HepG2 (cell line): Measurements from ENCODE around the gene BLOC1S4. TPM values are rescaled to one million over a fixed set of nuclear protein-coding genes. Genes with fewer than 3 reads are reported as not detected.

Experiments used
- FOXP1 ChIP-seq, 2 experiments: fragments of 450-650 bp in 1 of 2; IDR thresholded peaks; 2 replicates each; pipeline ENCODE4 v1.6.1; 2017 to 2018; ENCODE audit warnings: antibody characterized with exemption in 1 of 2
- GFI1 ChIP-seq: sonication (generic); formaldehyde crosslinking; IDR thresholded peaks from 2 replicates; pipeline ENCODE4 v1.5.0; 2020; ENCODE audit warnings: missing genetic modification reagents, mild to moderate bottlenecking, borderline replicate concordance
- MEF2D ChIP-seq: sonication (generic); formaldehyde crosslinking; IDR thresholded peaks from 2 replicates; pipeline ENCODE4 v1.5.1; 2020; ENCODE audit warnings: mild to moderate bottlenecking, missing genetic modification reagents
- MIXL1 ChIP-seq: IDR thresholded peaks from 2 replicates; pipeline ENCODE4 v1.6.1; 2016
- MLLT10 ChIP-seq: sonication (generic); formaldehyde crosslinking; IDR thresholded peaks from 2 replicates; pipeline ENCODE4 v1.4.0; 2020; ENCODE audit warnings: missing genetic modification reagents
- NCOR1 ChIP-seq: fragments of 200-600 bp; sonication (generic); IDR thresholded peaks from 2 replicates; pipeline ENCODE4 v1.7.0; 2017; ENCODE audit warnings: antibody characterized with exemption, low read length, borderline replicate concordance
- PHF8 ChIP-seq: sonication (generic); formaldehyde crosslinking; IDR thresholded peaks from 2 replicates; pipeline ENCODE4 v1.5.0; 2020; ENCODE audit warnings: missing genetic modification reagents
- PREB ChIP-seq: sonication (generic); formaldehyde crosslinking; IDR thresholded peaks from 2 replicates; pipeline ENCODE4 v1.4.0; 2020; ENCODE audit warnings: missing genetic modification reagents
- SPEN ChIP-seq: sonication (generic); formaldehyde crosslinking; IDR thresholded peaks from 2 replicates; pipeline ENCODE4 v1.5.1; 2020; ENCODE audit warnings: low read depth, mild to moderate bottlenecking, missing genetic modification reagents
- SUZ12 ChIP-seq: fragments of 150-350 bp; IDR thresholded peaks from 2 replicates; pipeline ENCODE4 v1.6.1; 2014; ENCODE audit warnings: low read depth, low read length
- TCF7L2 ChIP-seq: IDR thresholded peaks from 2 replicates; pipeline ENCODE4 v1.6.1; 2011; ENCODE audit warnings: mild to moderate bottlenecking, low read depth, low read length, moderate library complexity
- THAP11 ChIP-seq: IDR thresholded peaks from 2 replicates; pipeline ENCODE4 v1.6.1; 2016; ENCODE audit warnings: missing biosample characterization, missing genetic modification reagents
- ZBTB38 ChIP-seq: sonication (generic); formaldehyde crosslinking; IDR thresholded peaks from 2 replicates; pipeline ENCODE4 v1.5.1; 2020; ENCODE audit warnings: mild to moderate bottlenecking, missing genetic modification reagents
- ZNF263 ChIP-seq: sonication (generic); formaldehyde crosslinking; IDR thresholded peaks from 2 replicates; pipeline ENCODE4 v1.4.0; 2020; ENCODE audit warnings: missing genetic modification reagents
- ZNF317 ChIP-seq: sonication (generic); formaldehyde crosslinking; IDR thresholded peaks from 2 replicates; pipeline ENCODE4 v1.5.0; 2020; ENCODE audit warnings: mild to moderate bottlenecking, missing genetic modification reagents
- ZNF687 ChIP-seq: sonication (generic); formaldehyde crosslinking; IDR thresholded peaks from 2 replicates; pipeline ENCODE4 v1.5.1; 2020; ENCODE audit warnings: mild to moderate bottlenecking, missing genetic modification reagents, moderate library complexity
- ZNF747 ChIP-seq: sonication (generic); formaldehyde crosslinking; IDR thresholded peaks from 2 replicates; pipeline ENCODE4 v1.8.1; 2023; ENCODE audit warnings: missing genetic modification reagents, mild to moderate bottlenecking, borderline replicate concordance
- polyA plus RNA-seq, 8 experiments: library from polyadenylated mRNA; depleted of rRNA in 3 of 8; stranded (reverse) in 7 of 8; unstranded in 1 of 8; fragments of >200 nt; fragmentation: Illumina TruSeq in 4 of 8; extraction: Trizol in 4 of 8; gene quantifications; 2 replicates each; pipeline versions ENCODE4 v1.2.1 to v1.2.3, GENCODE V29; 2011 to 2016; ENCODE audit warnings: low read depth in 4 of 8, missing spikeins in 1 of 8, mixed read lengths in 1 of 8; ENCODE audit not compliant: insufficient read depth in 1 of 8
- total RNA-seq, 5 experiments: library from RNA; depleted of rRNA; stranded (reverse); fragments of >200 nt; fragmentation: Illumina TruSeq; extraction: Trizol; gene quantifications; 2 replicates each; pipeline ENCODE4 v1.2.3, GENCODE V29; 2016; ENCODE audit warnings: low read depth in 1 of 5
- TF ChIP-seq, protein P1 (sequence below): sonication (generic); formaldehyde crosslinking; IDR thresholded peaks from 2 replicates; pipeline ENCODE4 v1.4.0; 2020; ENCODE audit warnings: missing genetic modification reagents
- TF ChIP-seq, protein P2 (sequence below): sonication (generic); formaldehyde crosslinking; IDR thresholded peaks from 2 replicates; pipeline ENCODE4 v1.5.0; 2020; ENCODE audit warnings: mild to moderate bottlenecking, missing genetic modification reagents, borderline replicate concordance

Gene BLOC1S4
- total and polyA plus RNA-seq, 2 of the 13 experiments (the other 11 are each of a cell fraction or from before 2014, with no cell fraction given) = 15.5 to 20.9 TPM

DNA sequence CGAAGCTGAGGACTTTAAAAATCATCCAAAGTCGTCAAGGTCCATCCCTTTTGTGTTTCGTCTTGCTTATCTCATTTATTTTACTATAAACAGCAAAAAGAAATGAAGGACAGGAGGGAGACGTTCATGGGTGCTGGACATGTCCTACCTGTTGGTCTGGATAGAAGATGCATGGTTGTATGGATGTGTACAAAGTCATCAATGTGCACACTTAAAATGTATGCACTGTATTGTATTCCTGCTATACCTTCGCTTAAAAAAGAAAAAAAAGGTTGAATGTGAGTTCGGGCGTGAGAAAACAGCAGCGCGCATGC lies 313 bp upstream of the BLOC1S4 start (continued):
- TF ChIP-seq GFI1 (CRISPR knock-in tag) = no peak
- TF ChIP-seq ZNF263 (CRISPR knock-in tag) = no peak
- no peak for TF ChIP-seq ZNF747 (CRISPR knock-in tag)
- no peak for TF ChIP-seq MLLT10 (CRISPR knock-in tag)
- TF ChIP-seq, protein P1, sequence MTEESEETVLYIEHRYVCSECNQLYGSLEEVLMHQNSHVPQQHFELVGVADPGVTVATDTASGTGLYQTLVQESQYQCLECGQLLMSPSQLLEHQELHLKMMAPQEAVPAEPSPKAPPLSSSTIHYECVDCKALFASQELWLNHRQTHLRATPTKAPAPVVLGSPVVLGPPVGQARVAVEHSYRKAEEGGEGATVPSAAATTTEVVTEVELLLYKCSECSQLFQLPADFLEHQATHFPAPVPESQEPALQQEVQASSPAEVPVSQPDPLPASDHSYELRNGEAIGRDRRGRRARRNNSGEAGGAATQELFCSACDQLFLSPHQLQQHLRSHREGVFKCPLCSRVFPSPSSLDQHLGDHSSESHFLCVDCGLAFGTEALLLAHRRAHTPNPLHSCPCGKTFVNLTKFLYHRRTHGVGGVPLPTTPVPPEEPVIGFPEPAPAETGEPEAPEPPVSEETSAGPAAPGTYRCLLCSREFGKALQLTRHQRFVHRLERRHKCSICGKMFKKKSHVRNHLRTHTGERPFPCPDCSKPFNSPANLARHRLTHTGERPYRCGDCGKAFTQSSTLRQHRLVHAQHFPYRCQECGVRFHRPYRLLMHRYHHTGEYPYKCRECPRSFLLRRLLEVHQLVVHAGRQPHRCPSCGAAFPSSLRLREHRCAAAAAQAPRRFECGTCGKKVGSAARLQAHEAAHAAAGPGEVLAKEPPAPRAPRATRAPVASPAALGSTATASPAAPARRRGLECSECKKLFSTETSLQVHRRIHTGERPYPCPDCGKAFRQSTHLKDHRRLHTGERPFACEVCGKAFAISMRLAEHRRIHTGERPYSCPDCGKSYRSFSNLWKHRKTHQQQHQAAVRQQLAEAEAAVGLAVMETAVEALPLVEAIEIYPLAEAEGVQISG (CRISPR knock-in tag) = no peak
- TF ChIP-seq ZNF317 (CRISPR knock-in tag) = no peak
- TF ChIP-seq PREB (CRISPR knock-in tag) = no peak
- 0 out of 2 replicates have a peak, but pooled peaks have one; percentile 26 for TF ChIP-seq MEF2D (CRISPR knock-in tag)
- no peak for TF ChIP-seq ZBTB38 (CRISPR knock-in tag)
- TF ChIP-seq, protein P2, sequence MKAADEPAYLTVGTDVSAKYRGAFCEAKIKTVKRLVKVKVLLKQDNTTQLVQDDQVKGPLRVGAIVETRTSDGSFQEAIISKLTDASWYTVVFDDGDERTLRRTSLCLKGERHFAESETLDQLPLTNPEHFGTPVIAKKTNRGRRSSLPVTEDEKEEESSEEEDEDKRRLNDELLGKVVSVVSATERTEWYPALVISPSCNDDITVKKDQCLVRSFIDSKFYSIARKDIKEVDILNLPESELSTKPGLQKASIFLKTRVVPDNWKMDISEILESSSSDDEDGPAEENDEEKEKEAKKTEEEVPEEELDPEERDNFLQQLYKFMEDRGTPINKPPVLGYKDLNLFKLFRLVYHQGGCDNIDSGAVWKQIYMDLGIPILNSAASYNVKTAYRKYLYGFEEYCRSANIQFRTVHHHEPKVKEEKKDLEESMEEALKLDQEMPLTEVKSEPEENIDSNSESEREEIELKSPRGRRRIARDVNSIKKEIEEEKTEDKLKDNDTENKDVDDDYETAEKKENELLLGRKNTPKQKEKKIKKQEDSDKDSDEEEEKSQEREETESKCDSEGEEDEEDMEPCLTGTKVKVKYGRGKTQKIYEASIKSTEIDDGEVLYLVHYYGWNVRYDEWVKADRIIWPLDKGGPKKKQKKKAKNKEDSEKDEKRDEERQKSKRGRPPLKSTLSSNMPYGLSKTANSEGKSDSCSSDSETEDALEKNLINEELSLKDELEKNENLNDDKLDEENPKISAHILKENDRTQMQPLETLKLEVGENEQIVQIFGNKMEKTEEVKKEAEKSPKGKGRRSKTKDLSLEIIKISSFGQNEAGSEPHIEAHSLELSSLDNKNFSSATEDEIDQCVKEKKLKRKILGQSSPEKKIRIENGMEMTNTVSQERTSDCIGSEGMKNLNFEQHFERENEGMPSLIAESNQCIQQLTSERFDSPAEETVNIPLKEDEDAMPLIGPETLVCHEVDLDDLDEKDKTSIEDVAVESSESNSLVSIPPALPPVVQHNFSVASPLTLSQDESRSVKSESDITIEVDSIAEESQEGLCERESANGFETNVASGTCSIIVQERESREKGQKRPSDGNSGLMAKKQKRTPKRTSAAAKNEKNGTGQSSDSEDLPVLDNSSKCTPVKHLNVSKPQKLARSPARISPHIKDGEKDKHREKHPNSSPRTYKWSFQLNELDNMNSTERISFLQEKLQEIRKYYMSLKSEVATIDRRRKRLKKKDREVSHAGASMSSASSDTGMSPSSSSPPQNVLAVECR (CRISPR knock-in tag) = no peak
- TF ChIP-seq PHF8 (CRISPR knock-in tag) = no peak
- TF ChIP-seq MIXL1 = 0 out of 2 replicates have a peak, but pooled peaks have one; percentile 2
- TF ChIP-seq SPEN (CRISPR knock-in tag) = no peak
- no peak for TF ChIP-seq SUZ12
- no peak for TF ChIP-seq ZNF687 (CRISPR knock-in tag)
- TF ChIP-seq TCF7L2 = no peak
- TF ChIP-seq FOXP1 (IDR thresholded peaks at IDR 0.05) = no peak
- no peak for TF ChIP-seq FOXP1 (CRISPR knock-in tag; IDR thresholded peaks at IDR 0.05)
- TF ChIP-seq NCOR1 = no peak
- no peak for TF ChIP-seq THAP11
